ENCODE measurements around the gene RADIL.

RADIL gene

GRCh38 chr7:4820405-4820966, 63.0 kb downstream of the RADIL start:
- no peak overlapping the region for H3K4me3 ChIP-seq (replicated peaks; ENCODE audit: insufficient read depth, low read length)
- TF ChIP-seq CTCF (IDR thresholded peaks at IDR 0.05; ENCODE audit: insufficient read depth, low read length), result no peak
- H3K27me3 ChIP-seq (ENCODE audit: insufficient read depth, poor library complexity, severe bottlenecking), result no peaks in the 10 kb centered on the region
- DNase-seq (ENCODE audit: low read depth in 1 of 2, low spot score in 1 of 2), result no peak
- no peak overlapping the region for H3K27ac ChIP-seq (replicated peaks)

GRCh38 chr7:4819560-4820404, 63.7 kb downstream of the RADIL start:
- DNase-seq (ENCODE audit: low read depth in 1 of 2, low spot score in 1 of 2), result no peak
- no peaks in the 10 kb centered on the region for H3K27me3 ChIP-seq (ENCODE audit: insufficient read depth, poor library complexity, severe bottlenecking)
- H3K27ac ChIP-seq (replicated peaks), result no peak overlapping the region
- H3K4me3 ChIP-seq (replicated peaks; ENCODE audit: insufficient read depth, low read length), result no peak overlapping the region
- TF ChIP-seq REST (IDR thresholded peaks at IDR 0.05; ENCODE audit: insufficient replicate concordance, low read depth), result no peak
- TF ChIP-seq GABPA (IDR thresholded peaks at IDR 0.05; ENCODE audit: low read depth), result no peak
- no peak for TF ChIP-seq POLR2AphosphoS5 (IDR thresholded peaks at IDR 0.05; ENCODE audit: low read depth)
- TF ChIP-seq CTCF (IDR thresholded peaks at IDR 0.05; ENCODE audit: insufficient read depth, low read length), result no peak
- TF ChIP-seq SPI1 (IDR thresholded peaks at IDR 0.05; ENCODE audit: borderline replicate concordance, low read depth), result no peak

- H3K4me3 ChIP-seq (replicated peaks; ENCODE audit: insufficient read depth, low read length), result no peak overlapping the region
These were observed 65.3 kb downstream of the RADIL start for GRCh38 chr7:4818000-4818794.

More at GRCh38 chr7:4818000-4818794, 65.3 kb downstream of the RADIL start:
- Histone ChIP-seq H3K27ac (replicated peaks) (no peak overlapping the region), H3K27me3 (ENCODE audit: insufficient read depth, poor library complexity, severe bottlenecking) (peaks cover 6% of the 10 kb centered on the region)
- no peak for DNase-seq (ENCODE audit: low read depth in 1 of 2, low spot score in 1 of 2)
- TF ChIP-seq SPI1 (IDR thresholded peaks at IDR 0.05; ENCODE audit: borderline replicate concordance, low read depth) (no peak), POLR2AphosphoS5 (IDR thresholded peaks at IDR 0.05; ENCODE audit: low read depth) (no peak), CTCF (IDR thresholded peaks at IDR 0.05; ENCODE audit: insufficient read depth, low read length) (no peak), GABPA (IDR thresholded peaks at IDR 0.05; ENCODE audit: low read depth) (no peak), REST (IDR thresholded peaks at IDR 0.05; ENCODE audit: insufficient replicate concordance, low read depth) (no peak)
